HepG2 (cell line): ENCODE results near the gene EMP2. TPM values are rescaled to one million over a fixed set of nuclear protein-coding genes. Genes with fewer than 3 reads are reported as not detected.
A peak's percentile ranks its signal among the peaks of the same experiment; 100 is the strongest.

ENCODE experiments used
- ADNP ChIP-seq: sonication (generic); formaldehyde crosslinking; IDR thresholded peaks from 2 replicates; pipeline ENCODE4 v1.4.0; 2020; ENCODE audit warnings: missing genetic modification reagents
- DNMT1 ChIP-seq: sonication (generic); formaldehyde crosslinking; IDR thresholded peaks from 2 replicates; pipeline ENCODE4 v1.5.1; 2020; ENCODE audit warnings: mild to moderate bottlenecking, missing genetic modification reagents
- ELF3 ChIP-seq: IDR thresholded peaks from 2 replicates; pipeline ENCODE4 v1.6.1; 2016; ENCODE audit warnings: missing genetic modification reagents, missing compliant biosample characterization
- FOXK2 ChIP-seq: fragments of 450-650 bp; IDR thresholded peaks from 2 replicates; pipeline ENCODE4 v1.6.1; 2016
- HNF4G ChIP-seq, 2 experiments: sonication (generic) in 1 of 2; formaldehyde crosslinking in 1 of 2; IDR thresholded peaks; 2 replicates each; pipeline versions ENCODE4 v1.4.0 to v1.6.1; 2011 to 2020; ENCODE audit warnings: borderline replicate concordance in 2 of 2, low read depth in 2 of 2, mild to moderate bottlenecking in 2 of 2, low read length in 1 of 2, missing genetic modification reagents in 1 of 2, moderate library complexity in 1 of 2
- JUNB ChIP-seq: sonication (generic); formaldehyde crosslinking; IDR thresholded peaks from 2 replicates; pipeline ENCODE4 v1.8.0; 2022; ENCODE audit warnings: missing genetic modification reagents, mild to moderate bottlenecking, borderline replicate concordance
- MBD4 ChIP-seq: IDR thresholded peaks from 2 replicates; pipeline ENCODE4 v1.6.1; 2012; ENCODE audit warnings: low read length, inconsistent platforms, borderline replicate concordance
- MED1 ChIP-seq: sonication (generic); formaldehyde crosslinking; IDR thresholded peaks from 2 replicates; pipeline ENCODE4 v1.4.0; 2020; ENCODE audit warnings: missing genetic modification reagents
- MXD4 ChIP-seq: IDR thresholded peaks from 2 replicates; pipeline ENCODE4 v1.6.1; 2016; ENCODE audit warnings: mild to moderate bottlenecking, missing biosample characterization, missing genetic modification reagents
- POGZ ChIP-seq: sonication (generic); formaldehyde crosslinking; IDR thresholded peaks from 2 replicates; pipeline ENCODE4 v1.4.0; 2020; ENCODE audit warnings: mild to moderate bottlenecking, missing genetic modification reagents
- RCOR2 ChIP-seq: IDR thresholded peaks from 2 replicates; pipeline ENCODE4 v1.6.1; 2016; ENCODE audit warnings: missing biosample characterization, missing genetic modification reagents
- SALL1 ChIP-seq: sonication (generic); formaldehyde crosslinking; IDR thresholded peaks from 2 replicates; pipeline ENCODE4 v1.8.0; 2022; ENCODE audit warnings: mild to moderate bottlenecking, missing genetic modification reagents
- SALL2 ChIP-seq: sonication (generic); formaldehyde crosslinking; IDR thresholded peaks from 2 replicates; pipeline ENCODE4 v1.8.1; 2023; ENCODE audit warnings: mild to moderate bottlenecking, missing genetic modification reagents, inconsistent platforms
- STAG1 ChIP-seq: sonication (generic); formaldehyde crosslinking; IDR thresholded peaks from 2 replicates; pipeline ENCODE4 v1.4.0; 2020; ENCODE audit warnings: missing genetic modification reagents
- TBP ChIP-seq: sonication (generic); formaldehyde crosslinking; IDR thresholded peaks from 2 replicates; pipeline ENCODE4 v1.5.0; 2020; ENCODE audit warnings: missing genetic modification reagents
- ZFAT ChIP-seq: sonication (generic); formaldehyde crosslinking; conservative IDR thresholded peaks from 2 replicates; pipeline ENCODE4 v1.8.1; 2023; ENCODE audit warnings: missing genetic modification reagents, inconsistent platforms
- ZNF138 ChIP-seq: sonication (generic); formaldehyde crosslinking; IDR thresholded peaks from 2 replicates; pipeline ENCODE4 v1.5.0; 2020; ENCODE audit warnings: mild to moderate bottlenecking, low read depth, missing genetic modification reagents
- ZNF468 ChIP-seq: sonication (generic); formaldehyde crosslinking; IDR thresholded peaks from 2 replicates; pipeline ENCODE4 v1.8.0; 2022; ENCODE audit warnings: mild to moderate bottlenecking, moderate library complexity, missing genetic modification reagents
- polyA plus RNA-seq, 8 experiments: library from polyadenylated mRNA; depleted of rRNA in 3 of 8; stranded (reverse) in 7 of 8; unstranded in 1 of 8; fragments of >200 nt; fragmentation: Illumina TruSeq in 4 of 8; extraction: Trizol in 4 of 8; gene quantifications; 2 replicates each; pipeline versions ENCODE4 v1.2.1 to v1.2.3, GENCODE V29; 2011 to 2016; ENCODE audit warnings: low read depth in 4 of 8, missing spikeins in 1 of 8, mixed read lengths in 1 of 8; ENCODE audit not compliant: insufficient read depth in 1 of 8
- total RNA-seq, 5 experiments: library from RNA; depleted of rRNA; stranded (reverse); fragments of >200 nt; fragmentation: Illumina TruSeq; extraction: Trizol; gene quantifications; 2 replicates each; pipeline ENCODE4 v1.2.3, GENCODE V29; 2016; ENCODE audit warnings: low read depth in 1 of 5
- TF ChIP-seq, protein P1 (sequence below): sonication (generic); formaldehyde crosslinking; IDR thresholded peaks from 2 replicates; pipeline ENCODE4 v1.9.0; 2021; ENCODE audit warnings: missing genetic modification reagents, borderline replicate concordance
- TF ChIP-seq, protein P2 (sequence below): sonication (generic); formaldehyde crosslinking; IDR thresholded peaks from 2 replicates; pipeline ENCODE4 v1.8.0; 2022; ENCODE audit warnings: mild to moderate bottlenecking, missing genetic modification reagents; ENCODE audit not compliant: insufficient replicate concordance
- TF ChIP-seq, protein P3 (sequence below): IDR thresholded peaks from 2 replicates; pipeline ENCODE4 v1.6.1; 2012; ENCODE audit warnings: low read length, improper control_type of control experiment

The EMP2 gene
- total and polyA plus RNA-seq, 2 of the 13 experiments (the other 11 are each of a cell fraction or from before 2014, with no cell fraction given) = 24.6 to 91.2 TPM

DNA sequence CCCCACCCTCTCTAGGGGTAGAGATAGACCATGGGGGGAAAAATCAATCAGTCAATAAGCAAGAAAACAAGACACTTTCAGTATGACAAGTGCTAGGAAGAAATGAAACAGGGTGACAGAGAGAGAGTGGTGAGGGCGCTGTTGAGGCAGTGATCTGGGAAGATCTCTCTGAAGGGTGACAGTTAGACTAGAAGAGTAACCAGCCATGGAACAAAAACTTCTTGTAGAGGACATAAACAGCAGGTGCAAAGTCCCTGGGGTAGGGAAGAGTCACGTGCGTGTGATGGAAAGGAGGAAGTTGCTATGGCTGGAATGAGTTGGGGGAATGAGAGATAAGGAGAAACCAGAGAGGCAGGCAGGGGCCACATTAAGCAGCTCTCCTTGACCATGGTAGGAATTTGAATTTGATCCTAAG is 16.8 kb upstream of the EMP2 start (continued):
- TF ChIP-seq ELF3 (CRISPR knock-in tag) = peak; percentile 38; the same call in 1 of the 2 replicates
- 0 out of 2 replicates have a peak, but pooled peaks have one; percentile 8 for TF ChIP-seq SALL1 (CRISPR knock-in tag)
- 0 out of 2 replicates have a peak, but pooled peaks have one; percentile 5 for TF ChIP-seq HNF4G (IDR thresholded peaks at IDR 0.05; ENCODE audit: borderline replicate concordance, low read depth, low read length)
- no peak for TF ChIP-seq HNF4G (CRISPR knock-in tag; IDR thresholded peaks at IDR 0.05; ENCODE audit: borderline replicate concordance, low read depth)
- peak; percentile 30; the same call in 1 of the 2 replicates for TF ChIP-seq MED1
- TF ChIP-seq JUNB (CRISPR knock-in tag) = no peak
- no peak for TF ChIP-seq ZFAT (CRISPR knock-in tag)
- no peak for TF ChIP-seq MXD4
- TF ChIP-seq ADNP = no peak; the same call in 1 of the 2 replicates
- no peak for TF ChIP-seq TBP (CRISPR knock-in tag)
- TF ChIP-seq, protein P1, sequence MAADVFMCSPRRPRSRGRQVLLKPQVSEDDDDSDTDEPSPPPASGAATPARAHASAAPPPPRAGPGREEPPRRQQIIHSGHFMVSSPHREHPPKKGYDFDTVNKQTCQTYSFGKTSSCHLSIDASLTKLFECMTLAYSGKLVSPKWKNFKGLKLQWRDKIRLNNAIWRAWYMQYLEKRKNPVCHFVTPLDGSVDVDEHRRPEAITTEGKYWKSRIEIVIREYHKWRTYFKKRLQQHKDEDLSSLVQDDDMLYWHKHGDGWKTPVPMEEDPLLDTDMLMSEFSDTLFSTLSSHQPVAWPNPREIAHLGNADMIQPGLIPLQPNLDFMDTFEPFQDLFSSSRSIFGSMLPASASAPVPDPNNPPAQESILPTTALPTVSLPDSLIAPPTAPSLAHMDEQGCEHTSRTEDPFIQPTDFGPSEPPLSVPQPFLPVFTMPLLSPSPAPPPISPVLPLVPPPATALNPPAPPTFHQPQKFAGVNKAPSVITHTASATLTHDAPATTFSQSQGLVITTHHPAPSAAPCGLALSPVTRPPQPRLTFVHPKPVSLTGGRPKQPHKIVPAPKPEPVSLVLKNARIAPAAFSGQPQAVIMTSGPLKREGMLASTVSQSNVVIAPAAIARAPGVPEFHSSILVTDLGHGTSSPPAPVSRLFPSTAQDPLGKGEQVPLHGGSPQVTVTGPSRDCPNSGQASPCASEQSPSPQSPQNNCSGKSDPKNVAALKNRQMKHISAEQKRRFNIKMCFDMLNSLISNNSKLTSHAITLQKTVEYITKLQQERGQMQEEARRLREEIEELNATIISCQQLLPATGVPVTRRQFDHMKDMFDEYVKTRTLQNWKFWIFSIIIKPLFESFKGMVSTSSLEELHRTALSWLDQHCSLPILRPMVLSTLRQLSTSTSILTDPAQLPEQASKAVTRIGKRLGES (CRISPR knock-in tag) = no peak
- TF ChIP-seq, protein P2, sequence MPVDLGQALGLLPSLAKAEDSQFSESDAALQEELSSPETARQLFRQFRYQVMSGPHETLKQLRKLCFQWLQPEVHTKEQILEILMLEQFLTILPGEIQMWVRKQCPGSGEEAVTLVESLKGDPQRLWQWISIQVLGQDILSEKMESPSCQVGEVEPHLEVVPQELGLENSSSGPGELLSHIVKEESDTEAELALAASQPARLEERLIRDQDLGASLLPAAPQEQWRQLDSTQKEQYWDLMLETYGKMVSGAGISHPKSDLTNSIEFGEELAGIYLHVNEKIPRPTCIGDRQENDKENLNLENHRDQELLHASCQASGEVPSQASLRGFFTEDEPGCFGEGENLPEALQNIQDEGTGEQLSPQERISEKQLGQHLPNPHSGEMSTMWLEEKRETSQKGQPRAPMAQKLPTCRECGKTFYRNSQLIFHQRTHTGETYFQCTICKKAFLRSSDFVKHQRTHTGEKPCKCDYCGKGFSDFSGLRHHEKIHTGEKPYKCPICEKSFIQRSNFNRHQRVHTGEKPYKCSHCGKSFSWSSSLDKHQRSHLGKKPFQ = no peak
- TF ChIP-seq MBD4 = no peak
- TF ChIP-seq POGZ (CRISPR knock-in tag) = no peak
- TF ChIP-seq ZNF468 (CRISPR knock-in tag) = no peak
- TF ChIP-seq RCOR2 = peak; percentile 73
- no peak for TF ChIP-seq SALL2
- TF ChIP-seq, protein P3, sequence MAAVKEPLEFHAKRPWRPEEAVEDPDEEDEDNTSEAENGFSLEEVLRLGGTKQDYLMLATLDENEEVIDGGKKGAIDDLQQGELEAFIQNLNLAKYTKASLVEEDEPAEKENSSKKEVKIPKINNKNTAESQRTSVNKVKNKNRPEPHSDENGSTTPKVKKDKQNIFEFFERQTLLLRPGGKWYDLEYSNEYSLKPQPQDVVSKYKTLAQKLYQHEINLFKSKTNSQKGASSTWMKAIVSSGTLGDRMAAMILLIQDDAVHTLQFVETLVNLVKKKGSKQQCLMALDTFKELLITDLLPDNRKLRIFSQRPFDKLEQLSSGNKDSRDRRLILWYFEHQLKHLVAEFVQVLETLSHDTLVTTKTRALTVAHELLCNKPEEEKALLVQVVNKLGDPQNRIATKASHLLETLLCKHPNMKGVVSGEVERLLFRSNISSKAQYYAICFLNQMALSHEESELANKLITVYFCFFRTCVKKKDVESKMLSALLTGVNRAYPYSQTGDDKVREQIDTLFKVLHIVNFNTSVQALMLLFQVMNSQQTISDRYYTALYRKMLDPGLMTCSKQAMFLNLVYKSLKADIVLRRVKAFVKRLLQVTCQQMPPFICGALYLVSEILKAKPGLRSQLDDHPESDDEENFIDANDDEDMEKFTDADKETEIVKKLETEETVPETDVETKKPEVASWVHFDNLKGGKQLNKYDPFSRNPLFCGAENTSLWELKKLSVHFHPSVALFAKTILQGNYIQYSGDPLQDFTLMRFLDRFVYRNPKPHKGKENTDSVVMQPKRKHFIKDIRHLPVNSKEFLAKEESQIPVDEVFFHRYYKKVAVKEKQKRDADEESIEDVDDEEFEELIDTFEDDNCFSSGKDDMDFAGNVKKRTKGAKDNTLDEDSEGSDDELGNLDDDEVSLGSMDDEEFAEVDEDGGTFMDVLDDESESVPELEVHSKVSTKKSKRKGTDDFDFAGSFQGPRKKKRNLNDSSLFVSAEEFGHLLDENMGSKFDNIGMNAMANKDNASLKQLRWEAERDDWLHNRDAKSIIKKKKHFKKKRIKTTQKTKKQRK = no peak
- TF ChIP-seq STAG1 (CRISPR knock-in tag) = peak; percentile 56
- no peak for TF ChIP-seq DNMT1 (CRISPR knock-in tag)
- no peak for TF ChIP-seq FOXK2
- no peak for TF ChIP-seq ZNF138 (CRISPR knock-in tag)
